ENCODE results near the gene MAP3K5. TPM values are rescaled to one million over a fixed set of nuclear protein-coding genes. Genes with fewer than 3 reads are reported as not detected.

Gene MAP3K5
- total and polyA plus RNA-seq, 3 donors from 2014 or later: 21.3 to 55.3 (median 46.1) TPM

- intact Hi-C loops (cut with DNase I; ENCODE audit: low total_unique reads): no loop called here
- H3K4me1 ChIP-seq: peaks cover 13% of the 10 kb centered on the region
- no peaks in the 10 kb centered on the region for H3K36me3 ChIP-seq (ENCODE audit: low read depth, missing control alignments)
- DNase-seq: no peak
- WGBS, 2 donors: 78 to 93% methylated on average over 2 of the region's 2 CpGs
- no peaks in the 10 kb centered on the region for H3K9me3 ChIP-seq
- H3K4me3 ChIP-seq: no peak overlapping the region
- TF ChIP-seq POLR2A (IDR thresholded peaks at IDR 0.05): no peak
- TF ChIP-seq, protein P1, sequence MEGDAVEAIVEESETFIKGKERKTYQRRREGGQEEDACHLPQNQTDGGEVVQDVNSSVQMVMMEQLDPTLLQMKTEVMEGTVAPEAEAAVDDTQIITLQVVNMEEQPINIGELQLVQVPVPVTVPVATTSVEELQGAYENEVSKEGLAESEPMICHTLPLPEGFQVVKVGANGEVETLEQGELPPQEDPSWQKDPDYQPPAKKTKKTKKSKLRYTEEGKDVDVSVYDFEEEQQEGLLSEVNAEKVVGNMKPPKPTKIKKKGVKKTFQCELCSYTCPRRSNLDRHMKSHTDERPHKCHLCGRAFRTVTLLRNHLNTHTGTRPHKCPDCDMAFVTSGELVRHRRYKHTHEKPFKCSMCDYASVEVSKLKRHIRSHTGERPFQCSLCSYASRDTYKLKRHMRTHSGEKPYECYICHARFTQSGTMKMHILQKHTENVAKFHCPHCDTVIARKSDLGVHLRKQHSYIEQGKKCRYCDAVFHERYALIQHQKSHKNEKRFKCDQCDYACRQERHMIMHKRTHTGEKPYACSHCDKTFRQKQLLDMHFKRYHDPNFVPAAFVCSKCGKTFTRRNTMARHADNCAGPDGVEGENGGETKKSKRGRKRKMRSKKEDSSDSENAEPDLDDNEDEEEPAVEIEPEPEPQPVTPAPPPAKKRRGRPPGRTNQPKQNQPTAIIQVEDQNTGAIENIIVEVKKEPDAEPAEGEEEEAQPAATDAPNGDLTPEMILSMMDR (IDR thresholded peaks at IDR 0.05): no peak
- H3K27ac ChIP-seq: no peak overlapping the region
- H3K27me3 ChIP-seq: no peaks in the 10 kb centered on the region
Measured at GRCh38 chr6:136685540-136686108, 106.7 kb downstream of the MAP3K5 start.

DNA sequence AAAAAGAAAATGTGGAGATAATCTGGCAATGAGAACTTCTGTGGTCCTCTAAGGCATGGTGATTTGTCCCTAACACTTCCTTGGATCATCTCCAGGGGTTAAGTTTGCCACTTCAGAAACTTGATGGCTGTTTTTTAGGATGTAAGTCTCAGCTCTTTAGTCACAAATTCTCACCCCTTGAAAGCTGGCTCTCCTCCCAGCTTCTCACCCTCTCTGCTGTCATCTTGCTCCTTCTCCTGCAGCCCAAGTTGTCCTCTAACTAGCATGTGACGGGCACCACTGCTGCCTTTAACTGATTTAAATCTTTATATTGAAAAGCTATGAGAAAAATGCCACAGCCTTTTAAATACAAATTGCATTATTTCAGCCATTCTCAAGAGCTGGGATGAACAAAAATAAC, 107.8 kb downstream of the MAP3K5 start:
- H3K27ac ChIP-seq: no peak overlapping the region
- H3K36me3 ChIP-seq (ENCODE audit: low read depth, missing control alignments): no peaks in the 10 kb centered on the region
- peaks cover 13% of the 10 kb centered on the region for H3K4me1 ChIP-seq
- TF ChIP-seq POLR2A (IDR thresholded peaks at IDR 0.05): no peak
- TF ChIP-seq, protein P1 (IDR thresholded peaks at IDR 0.05): no peak
- H3K4me3 ChIP-seq: no peak overlapping the region
- no peaks in the 10 kb centered on the region for H3K9me3 ChIP-seq
- WGBS, 2 donors: 77 to 78% methylated on average over 1 of the region's 1 CpG
- H3K27me3 ChIP-seq: no peaks in the 10 kb centered on the region
- no peak for DNase-seq
- intact Hi-C loops (cut with DNase I; ENCODE audit: low total_unique reads): no loop called here

DNA sequence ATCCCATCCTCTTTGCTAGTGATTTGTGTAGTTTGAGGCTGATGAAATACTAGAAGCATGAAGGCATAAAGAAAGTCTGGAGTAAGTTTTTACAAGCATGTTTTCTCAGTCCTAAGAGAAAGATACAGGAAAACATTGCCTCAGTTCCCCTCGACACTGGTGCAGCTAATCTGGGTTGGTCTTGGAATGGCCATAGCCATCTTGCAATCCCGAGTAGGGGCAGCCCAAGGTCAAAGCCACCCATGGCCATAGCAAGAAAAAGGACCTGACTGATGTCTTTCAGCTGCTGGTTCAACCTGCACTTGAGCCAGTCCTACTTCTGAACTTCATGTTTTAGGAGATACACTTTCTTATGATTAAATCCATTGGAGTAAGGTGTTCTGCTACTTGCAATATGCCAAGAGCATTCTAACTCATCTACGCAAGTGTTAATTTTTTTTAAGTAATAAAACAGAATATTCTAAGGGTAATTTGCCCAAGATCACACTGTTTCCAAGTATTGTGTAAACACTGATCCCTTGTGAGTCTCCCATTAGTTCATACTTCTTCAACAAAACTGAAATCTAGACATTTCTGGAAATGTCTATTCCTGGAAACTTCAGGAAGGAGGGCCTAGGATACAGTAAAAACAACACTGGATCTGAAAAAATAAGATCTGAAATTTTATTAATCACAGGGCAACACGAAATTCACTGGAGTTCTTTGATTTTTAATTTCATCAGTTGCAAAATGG, 108.9 kb downstream of the MAP3K5 start:
- no peaks in the 10 kb centered on the region for H3K27me3 ChIP-seq
- H3K4me1 ChIP-seq: peaks cover 9% of the 10 kb centered on the region
- DNase-seq: no peak
- TF ChIP-seq, protein P1 (IDR thresholded peaks at IDR 0.05): no peak
- no peak for TF ChIP-seq POLR2A (IDR thresholded peaks at IDR 0.05)
- H3K4me3 ChIP-seq: no peak overlapping the region
- intact Hi-C loops (cut with DNase I; ENCODE audit: low total_unique reads): no loop called here
- H3K36me3 ChIP-seq (ENCODE audit: low read depth, missing control alignments): no peaks in the 10 kb centered on the region
- H3K27ac ChIP-seq: peak overlapping the region in 1 of 2 donors; percentile 7
- no peaks in the 10 kb centered on the region for H3K9me3 ChIP-seq
- WGBS, 2 donors: 72 to 74% methylated on average over 4 of the region's 4 CpGs

DNA sequence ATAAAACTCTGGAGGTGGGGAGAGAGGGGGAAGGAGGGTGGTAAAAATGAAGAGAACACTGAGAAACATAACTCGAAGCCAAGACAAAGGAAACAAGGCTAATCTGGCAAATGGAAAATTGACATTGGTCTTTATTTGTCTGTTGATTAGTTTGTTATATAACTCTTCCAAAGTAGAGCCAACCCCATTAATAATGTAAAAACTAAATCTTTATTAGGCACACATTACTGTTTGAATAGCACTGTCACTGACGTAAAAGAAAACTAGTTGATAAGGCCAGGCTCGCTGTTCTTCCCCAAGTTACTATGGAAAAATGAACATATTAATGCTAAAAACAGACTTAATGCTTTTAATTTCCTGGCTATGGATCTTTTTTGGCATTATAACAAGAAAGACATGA, 110.0 kb downstream of the MAP3K5 start:
- Histone ChIP-seq H3K27me3 (no peaks in the 10 kb centered on the region), H3K36me3 (ENCODE audit: low read depth, missing control alignments) (no peaks in the 10 kb centered on the region), H3K27ac (peak overlapping the region in 1 of 2 donors; percentile 7), H3K9me3 (no peaks in the 10 kb centered on the region), H3K4me1 (peaks cover 9% of the 10 kb centered on the region), H3K4me3 (no peak overlapping the region)
- intact Hi-C loops (cut with DNase I; ENCODE audit: low total_unique reads): no loop called here
- no peak for DNase-seq
- TF ChIP-seq, protein P1 (IDR thresholded peaks at IDR 0.05): no peak
- no peak for TF ChIP-seq POLR2A (IDR thresholded peaks at IDR 0.05)
- WGBS, 2 donors: 49 to 54% methylated on average over 3 of the region's 3 CpGs

- no peak for TF ChIP-seq POLR2A (IDR thresholded peaks at IDR 0.05)
- TF ChIP-seq, protein P1 (IDR thresholded peaks at IDR 0.05): no peak
- intact Hi-C loops (cut with DNase I; ENCODE audit: low total_unique reads): no loop called here
- H3K27me3 ChIP-seq: no peaks in the 10 kb centered on the region
- no peak for DNase-seq
- H3K27ac ChIP-seq: no peak overlapping the region
- H3K4me3 ChIP-seq: no peak overlapping the region
- no peaks in the 10 kb centered on the region for H3K9me3 ChIP-seq
- no peaks in the 10 kb centered on the region for H3K36me3 ChIP-seq (ENCODE audit: low read depth, missing control alignments)
- H3K4me1 ChIP-seq: no peaks in the 10 kb centered on the region
Measured at GRCh38 chr6:136677822-136678221, 114.5 kb downstream of the MAP3K5 start.
